Measurements from ENCODE around the gene NALF2. TPM values are rescaled to one million over a fixed set of nuclear protein-coding genes. Genes with fewer than 3 reads are reported as not detected.

NALF2 gene
- total RNA-seq, 1 experiment from 2014 or later, result 4.7 TPM

GRCh38 chrX:69510914-69511513, 6.9 kb downstream of the NALF2 start:
- intact Hi-C loops (cut with micrococcal nuclease), result no loop called here
- H3K4me1 Mint-ChIP-seq (ENCODE audit: insufficient read depth, unreplicated experiment), result peaks cover 10% of the 10 kb centered on the region
- DNase-seq (ENCODE audit: unreplicated experiment), result no peak
- H3K27ac Mint-ChIP-seq (ENCODE audit: low read depth, unreplicated experiment), result no peak overlapping the region
- POLR2A ChIA-PET, result no interaction called here
- no peaks in the 10 kb centered on the region for H3K9me3 Mint-ChIP-seq (ENCODE audit: unreplicated experiment)
- TF ChIP-seq, protein P1, sequence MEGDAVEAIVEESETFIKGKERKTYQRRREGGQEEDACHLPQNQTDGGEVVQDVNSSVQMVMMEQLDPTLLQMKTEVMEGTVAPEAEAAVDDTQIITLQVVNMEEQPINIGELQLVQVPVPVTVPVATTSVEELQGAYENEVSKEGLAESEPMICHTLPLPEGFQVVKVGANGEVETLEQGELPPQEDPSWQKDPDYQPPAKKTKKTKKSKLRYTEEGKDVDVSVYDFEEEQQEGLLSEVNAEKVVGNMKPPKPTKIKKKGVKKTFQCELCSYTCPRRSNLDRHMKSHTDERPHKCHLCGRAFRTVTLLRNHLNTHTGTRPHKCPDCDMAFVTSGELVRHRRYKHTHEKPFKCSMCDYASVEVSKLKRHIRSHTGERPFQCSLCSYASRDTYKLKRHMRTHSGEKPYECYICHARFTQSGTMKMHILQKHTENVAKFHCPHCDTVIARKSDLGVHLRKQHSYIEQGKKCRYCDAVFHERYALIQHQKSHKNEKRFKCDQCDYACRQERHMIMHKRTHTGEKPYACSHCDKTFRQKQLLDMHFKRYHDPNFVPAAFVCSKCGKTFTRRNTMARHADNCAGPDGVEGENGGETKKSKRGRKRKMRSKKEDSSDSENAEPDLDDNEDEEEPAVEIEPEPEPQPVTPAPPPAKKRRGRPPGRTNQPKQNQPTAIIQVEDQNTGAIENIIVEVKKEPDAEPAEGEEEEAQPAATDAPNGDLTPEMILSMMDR (IDR thresholded peaks at IDR 0.05; ENCODE audit: unreplicated experiment), result no peak
- H3K36me3 Mint-ChIP-seq (ENCODE audit: insufficient read depth, unreplicated experiment), result no peaks in the 10 kb centered on the region
- CTCF ChIA-PET, result no interaction called here
- no TSS peak for BruUV-seq (replicated peaks)
- H3K27me3 Mint-ChIP-seq (ENCODE audit: insufficient read depth, unreplicated experiment), result peaks cover 32% of the 10 kb centered on the region
- no peak overlapping the region for H3K4me3 Mint-ChIP-seq (ENCODE audit: unreplicated experiment)

DNA sequence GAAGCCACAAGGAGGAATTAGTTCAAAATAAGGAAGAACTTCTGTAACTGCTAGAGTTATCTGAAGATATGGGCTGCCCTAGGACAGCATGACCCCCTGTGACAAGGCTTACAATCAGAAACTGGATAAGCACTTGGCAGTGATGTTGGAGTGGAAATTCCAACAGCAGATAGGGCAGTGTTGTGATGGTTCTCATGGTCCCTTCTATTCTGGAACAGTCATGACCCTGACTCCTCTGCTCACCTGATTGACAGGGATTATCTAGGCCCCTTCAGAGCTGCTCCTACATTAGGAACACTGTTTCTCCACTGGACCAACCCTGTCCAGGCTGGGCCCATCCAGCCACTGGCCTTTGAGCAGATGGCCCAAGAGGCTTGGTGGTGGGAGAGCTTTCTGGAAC, 17.9 kb downstream of the NALF2 start:
- Mint-ChIP-seq H3K9me3 (ENCODE audit: unreplicated experiment) (no peaks in the 10 kb centered on the region), H3K4me1 (ENCODE audit: insufficient read depth, unreplicated experiment) (peaks cover 5% of the 10 kb centered on the region), H3K4me3 (ENCODE audit: unreplicated experiment) (no peak overlapping the region), H3K27me3 (ENCODE audit: insufficient read depth, unreplicated experiment) (peaks cover 79% of the 10 kb centered on the region), H3K27ac (ENCODE audit: low read depth, unreplicated experiment) (no peak overlapping the region), H3K36me3 (ENCODE audit: insufficient read depth, unreplicated experiment) (peaks cover 6% of the 10 kb centered on the region)
- CTCF ChIA-PET, result interaction anchor here (1.3 kb wide), 1 partner anchor 15 kb away, joined by 4 read pairs; no protein-coding TSS in a partner anchor
- POLR2A ChIA-PET, result interaction anchor here (0.6 kb wide), 1 partner anchor 104 kb away, joined by 3 read pairs; no protein-coding TSS in a partner anchor
- no TSS peak for BruUV-seq (replicated peaks)
- intact Hi-C loops (cut with micrococcal nuclease), result no loop called here
- no peak for DNase-seq (ENCODE audit: unreplicated experiment)
- TF ChIP-seq, protein P1 (IDR thresholded peaks at IDR 0.05; ENCODE audit: unreplicated experiment), result no peak

DNA sequence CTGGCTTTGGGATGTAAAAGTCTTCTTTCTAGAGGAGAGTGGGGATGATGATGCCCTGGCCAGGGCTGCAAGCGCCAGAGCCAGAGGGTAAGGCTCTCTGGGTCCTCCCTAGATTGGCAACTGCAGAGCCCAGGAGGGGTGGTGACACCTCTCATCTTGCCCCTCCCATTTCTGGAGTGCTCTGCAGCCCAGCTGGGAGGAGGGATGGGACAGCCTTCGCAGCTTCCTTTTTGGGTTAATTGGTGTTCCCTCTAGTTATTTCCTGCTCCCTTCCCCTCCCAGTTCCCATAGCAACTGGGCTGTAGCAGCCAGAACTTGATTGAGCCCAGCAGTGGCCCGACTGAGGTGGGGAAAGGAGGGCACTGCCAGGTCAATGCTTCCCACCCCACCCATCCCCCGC, 19.2 kb downstream of the NALF2 start:
- TF ChIP-seq, protein P1 (IDR thresholded peaks at IDR 0.05; ENCODE audit: unreplicated experiment), result no peak
- H3K4me1 Mint-ChIP-seq (ENCODE audit: insufficient read depth, unreplicated experiment), result peaks cover 5% of the 10 kb centered on the region
- no peak for DNase-seq (ENCODE audit: unreplicated experiment)

GRCh38 chrX:69524781-69525363, 20.7 kb downstream of the NALF2 start:
- POLR2A ChIA-PET, result no interaction called here
- DNase-seq (ENCODE audit: unreplicated experiment), result no peak
- no TSS peak for BruUV-seq (replicated peaks)
- TF ChIP-seq, protein P1 (IDR thresholded peaks at IDR 0.05; ENCODE audit: unreplicated experiment), result no peak
- Mint-ChIP-seq H3K9me3 (ENCODE audit: unreplicated experiment) (no peaks in the 10 kb centered on the region), H3K36me3 (ENCODE audit: insufficient read depth, unreplicated experiment) (peaks cover 6% of the 10 kb centered on the region), H3K4me1 (ENCODE audit: insufficient read depth, unreplicated experiment) (peaks cover 2% of the 10 kb centered on the region), H3K4me3 (ENCODE audit: unreplicated experiment) (no peak overlapping the region), H3K27me3 (ENCODE audit: insufficient read depth, unreplicated experiment) (peaks cover 55% of the 10 kb centered on the region), H3K27ac (ENCODE audit: low read depth, unreplicated experiment) (no peak overlapping the region)
- CTCF ChIA-PET, result interaction anchor here (0.9 to 1.5 kb wide), 3 partner anchors 9 to 573 kb away, joined by 3 to 4 read pairs (median 4); no protein-coding TSS in a partner anchor
- intact Hi-C loops (cut with micrococcal nuclease), result no loop called here

More for the DNA sequence above, 19.2 kb downstream of the NALF2 start:
- H3K9me3 Mint-ChIP-seq (ENCODE audit: unreplicated experiment), result no peaks in the 10 kb centered on the region
- no TSS peak for BruUV-seq (replicated peaks)
- no peak overlapping the region for H3K4me3 Mint-ChIP-seq (ENCODE audit: unreplicated experiment)
- intact Hi-C loops (cut with micrococcal nuclease), result no loop called here
- peaks cover 6% of the 10 kb centered on the region for H3K36me3 Mint-ChIP-seq (ENCODE audit: insufficient read depth, unreplicated experiment)
- ChIA-PET POLR2A (no interaction called here), CTCF (interaction anchor here (1.1 kb wide), 1 partner anchor 14 kb away, joined by 3 read pairs; no protein-coding TSS in a partner anchor)
- no peak overlapping the region for H3K27ac Mint-ChIP-seq (ENCODE audit: low read depth, unreplicated experiment)
- H3K27me3 Mint-ChIP-seq (ENCODE audit: insufficient read depth, unreplicated experiment), result peaks cover 71% of the 10 kb centered on the region
